ENCODE results near the gene NUDT16L1.

Gene NUDT16L1

GRCh38 chr16:4683255-4684057 lies 9.9 kb upstream of the NUDT16L1 start:
- DNase-seq: no peak

DNA sequence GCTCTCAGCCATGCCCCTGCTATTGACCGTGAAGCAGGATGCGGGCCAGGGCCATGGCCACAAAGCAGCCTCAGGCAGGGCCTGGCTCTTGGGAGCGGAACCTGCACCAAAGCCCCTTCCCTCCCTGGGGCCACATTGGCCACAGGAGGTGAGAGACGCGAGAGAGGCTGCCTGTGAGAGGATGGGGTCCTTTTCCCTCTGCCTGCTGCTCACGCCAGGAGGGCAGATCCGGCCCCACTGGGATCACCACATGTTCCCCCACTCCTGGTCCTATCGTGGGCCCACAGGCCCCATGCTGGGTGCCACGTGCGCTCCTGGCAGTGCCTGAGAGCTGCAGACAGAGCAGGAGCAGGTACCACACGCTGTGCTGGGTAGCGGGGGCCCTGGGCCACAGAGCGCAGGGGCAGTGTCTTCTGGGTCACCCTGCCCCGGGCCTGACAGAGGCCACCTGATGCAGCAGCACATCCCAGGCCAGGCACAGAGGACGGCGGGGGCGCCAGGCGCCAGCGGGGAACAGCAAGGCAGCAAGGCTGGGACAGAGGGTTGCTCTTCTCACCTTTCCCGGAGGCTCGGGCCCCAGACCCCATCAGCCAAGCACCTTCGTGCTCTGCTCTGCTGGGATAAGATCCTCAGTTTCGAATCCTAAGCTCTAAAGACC lies 9.2 kb upstream of the NUDT16L1 start:
- no peak for DNase-seq

DNA sequence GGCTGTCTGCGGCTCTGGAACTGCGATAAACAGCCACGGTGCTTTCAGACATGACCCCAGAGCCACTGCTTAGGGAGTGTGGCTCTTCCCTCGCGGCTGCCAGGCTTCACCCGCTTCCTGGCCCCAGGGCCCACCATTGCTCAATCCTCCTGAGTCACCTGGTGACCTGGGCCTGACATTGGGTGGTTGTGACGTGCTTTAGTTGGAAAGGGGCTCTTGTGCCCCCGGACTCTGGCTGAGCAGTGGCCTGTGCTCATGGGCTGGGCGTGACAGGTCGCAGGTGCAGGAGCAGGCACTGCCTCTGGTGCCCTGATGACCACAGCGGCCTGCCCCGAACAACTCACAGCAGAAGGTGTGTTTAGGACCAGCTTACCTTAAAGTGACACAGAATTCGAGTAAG lies 8.6 kb upstream of the NUDT16L1 start:
- no peak for DNase-seq

DNA sequence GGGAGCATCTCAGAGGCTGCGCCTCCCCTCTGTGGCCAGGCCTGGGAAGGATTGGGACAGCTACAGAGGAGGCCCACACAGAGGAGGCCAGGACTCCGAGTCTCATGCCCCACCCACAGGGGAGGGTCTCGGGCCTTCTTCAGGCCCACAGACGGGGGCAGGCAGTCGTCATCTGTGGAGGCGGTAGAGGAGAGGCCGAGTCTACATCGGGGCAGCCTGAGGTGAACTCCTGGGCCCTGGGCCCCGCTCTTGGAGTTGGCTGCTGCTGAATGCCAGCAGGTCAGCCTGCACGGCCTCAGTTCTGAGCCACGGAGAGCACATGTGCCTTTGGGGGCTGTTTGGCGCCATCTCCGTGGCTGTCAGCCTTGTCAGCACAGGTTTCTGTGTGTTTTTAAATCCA lies 8.1 kb upstream of the NUDT16L1 start:
- no peak for DNase-seq

DNA sequence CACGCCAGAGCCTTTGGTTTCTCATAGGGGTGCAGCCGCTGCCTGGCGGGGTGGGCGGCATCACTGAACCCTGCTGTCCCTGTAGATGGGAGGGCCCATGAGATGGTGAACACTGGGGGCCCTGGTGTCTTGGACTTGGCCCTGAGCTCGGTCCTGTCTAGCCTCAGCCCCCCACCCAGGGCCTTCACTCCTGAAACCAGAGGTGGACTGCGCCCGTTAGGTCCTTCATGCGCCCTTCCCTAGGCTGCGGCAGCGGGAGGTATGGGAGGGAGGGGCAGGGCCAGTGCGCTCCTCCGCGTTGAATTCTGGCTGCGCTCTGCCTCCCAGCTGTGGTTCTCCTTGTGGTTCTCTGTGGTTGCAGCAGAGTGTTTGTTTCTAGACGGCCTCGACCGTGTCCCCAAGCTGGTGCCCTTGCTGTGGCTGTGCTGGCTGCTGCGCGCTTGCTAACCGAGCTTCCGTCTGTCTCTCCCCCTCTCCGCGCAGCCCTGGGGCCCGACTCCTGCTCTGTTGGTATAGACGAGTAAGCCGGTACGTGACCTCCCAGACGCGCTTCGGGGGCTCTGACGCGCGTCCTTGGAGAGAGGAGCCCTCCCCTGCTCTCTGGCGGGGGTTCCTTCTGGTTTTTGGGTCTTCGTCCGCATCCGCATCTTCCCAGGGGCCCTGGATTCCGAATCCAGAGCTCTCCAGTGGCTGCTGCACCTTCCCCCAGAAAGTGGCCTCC lies 7.4 kb upstream of the NUDT16L1 start:
- no peak for DNase-seq

GRCh38 chr16:4686497-4687210 lies 6.7 kb upstream of the NUDT16L1 start:
- DNase-seq: no peak

GRCh38 chr16:4687416-4687815 lies 5.9 kb upstream of the NUDT16L1 start:
- no peak for DNase-seq

- no peak for DNase-seq
These were observed 5.3 kb upstream of the NUDT16L1 start for GRCh38 chr16:4687946-4688673.

- DNase-seq: no peak
These were observed 4.7 kb upstream of the NUDT16L1 start for GRCh38 chr16:4688674-4689045.

DNA sequence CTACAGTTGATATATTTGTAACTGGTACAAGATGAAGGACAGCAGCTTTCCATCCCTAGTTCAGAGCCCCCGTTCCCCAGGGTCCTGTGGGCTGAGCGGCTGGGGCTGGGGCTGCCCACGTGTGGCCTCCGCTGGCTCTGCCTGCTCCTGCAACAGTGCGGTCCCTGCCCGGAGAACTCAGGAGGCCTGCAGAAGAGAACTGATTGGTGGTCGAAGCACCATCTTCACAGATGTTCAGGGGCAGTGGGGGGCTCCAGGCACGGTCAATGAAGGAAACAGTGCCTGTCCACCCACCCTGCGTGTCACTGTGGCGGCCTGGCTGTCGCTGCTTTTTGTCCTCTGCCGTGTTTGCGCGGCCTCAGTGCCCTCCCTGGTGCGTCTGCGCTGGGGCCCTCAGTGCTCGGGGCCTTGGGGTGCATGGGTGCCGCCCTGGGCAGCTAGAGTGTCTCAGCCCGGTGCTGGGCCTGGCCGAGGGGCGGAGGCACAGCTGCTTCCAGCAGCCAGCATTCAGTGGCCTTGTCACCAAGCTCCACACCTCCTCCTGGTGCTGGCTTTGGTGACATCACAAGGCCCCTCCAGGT lies 4.2 kb upstream of the NUDT16L1 start:
- DNase-seq: no peak

DNA sequence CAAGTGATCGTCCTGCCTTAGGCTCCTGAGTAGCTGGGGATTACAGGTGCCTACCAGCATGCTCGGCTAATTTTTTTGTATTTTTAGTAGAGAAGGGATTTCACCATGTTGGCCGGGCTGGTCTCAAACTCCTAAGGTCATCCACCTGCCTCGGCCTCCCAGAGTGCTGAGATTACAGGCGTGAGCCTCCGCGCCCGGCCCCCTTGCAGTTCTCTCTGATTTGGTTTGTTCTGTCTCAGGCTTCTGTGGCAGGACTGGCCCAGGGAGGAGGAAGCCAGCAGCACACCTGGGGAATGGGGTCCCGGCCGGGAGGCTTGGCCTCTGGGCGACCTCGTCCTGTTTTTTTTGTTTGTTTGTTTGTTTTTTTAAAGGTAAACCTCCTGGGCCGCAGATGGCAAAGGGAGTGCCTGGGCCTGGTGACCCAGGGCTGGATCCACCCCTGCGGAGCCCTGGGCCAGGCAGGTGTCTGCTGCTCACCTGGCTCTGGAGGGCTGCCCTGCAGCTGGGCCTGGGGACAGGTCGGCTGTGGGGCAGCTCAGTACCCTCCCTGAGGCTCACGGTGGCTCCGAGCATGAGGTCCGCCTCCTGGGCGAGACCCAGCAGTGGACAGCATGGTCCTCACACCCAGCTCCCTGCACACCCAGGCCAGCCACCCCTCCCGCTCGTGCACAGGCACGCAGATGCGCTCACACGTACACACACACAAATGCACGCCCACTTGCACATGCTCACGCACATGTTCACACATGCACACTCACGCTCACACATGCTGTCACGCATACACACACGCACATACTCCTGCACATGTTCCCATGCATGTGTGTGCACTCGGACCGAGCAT lies 3.3 kb upstream of the NUDT16L1 start:
- DNase-seq: no peak

DNA sequence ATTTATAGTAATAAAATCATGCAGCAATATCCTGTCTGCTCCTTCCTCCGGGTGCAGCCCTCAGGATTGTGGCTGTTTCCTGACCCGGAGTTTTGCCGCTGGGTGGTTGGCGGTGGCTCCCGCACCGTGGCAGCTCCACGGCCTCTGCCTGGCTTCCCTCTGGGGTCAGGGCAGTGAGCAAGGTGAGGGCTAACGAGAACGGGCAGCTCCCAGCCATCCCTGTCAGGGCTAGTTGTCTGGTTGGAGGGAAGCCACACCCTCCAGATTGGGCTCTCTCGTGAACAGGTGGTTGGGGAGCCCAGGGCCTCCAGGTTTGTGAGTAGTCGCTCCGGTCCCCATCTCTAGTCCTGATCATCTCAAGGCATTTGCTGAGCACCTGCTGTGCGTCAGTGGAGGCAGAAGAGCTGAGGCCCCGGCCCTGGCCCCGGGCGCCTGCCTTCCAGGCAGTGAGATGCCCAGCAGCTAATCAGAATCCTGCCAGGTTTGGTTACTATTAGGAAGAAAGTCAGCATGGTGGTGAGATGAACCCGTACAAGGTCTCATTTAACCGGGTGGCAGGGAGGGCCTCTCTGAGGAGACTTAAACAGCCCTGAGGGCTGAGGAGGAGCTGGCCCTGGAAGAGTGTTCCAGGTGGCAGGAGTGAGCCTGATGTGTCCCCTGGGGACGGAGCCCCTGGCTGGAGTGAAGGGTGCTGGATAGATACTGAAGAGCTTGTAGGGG lies 2.3 kb upstream of the NUDT16L1 start:
- DNase-seq: no peak

DNA sequence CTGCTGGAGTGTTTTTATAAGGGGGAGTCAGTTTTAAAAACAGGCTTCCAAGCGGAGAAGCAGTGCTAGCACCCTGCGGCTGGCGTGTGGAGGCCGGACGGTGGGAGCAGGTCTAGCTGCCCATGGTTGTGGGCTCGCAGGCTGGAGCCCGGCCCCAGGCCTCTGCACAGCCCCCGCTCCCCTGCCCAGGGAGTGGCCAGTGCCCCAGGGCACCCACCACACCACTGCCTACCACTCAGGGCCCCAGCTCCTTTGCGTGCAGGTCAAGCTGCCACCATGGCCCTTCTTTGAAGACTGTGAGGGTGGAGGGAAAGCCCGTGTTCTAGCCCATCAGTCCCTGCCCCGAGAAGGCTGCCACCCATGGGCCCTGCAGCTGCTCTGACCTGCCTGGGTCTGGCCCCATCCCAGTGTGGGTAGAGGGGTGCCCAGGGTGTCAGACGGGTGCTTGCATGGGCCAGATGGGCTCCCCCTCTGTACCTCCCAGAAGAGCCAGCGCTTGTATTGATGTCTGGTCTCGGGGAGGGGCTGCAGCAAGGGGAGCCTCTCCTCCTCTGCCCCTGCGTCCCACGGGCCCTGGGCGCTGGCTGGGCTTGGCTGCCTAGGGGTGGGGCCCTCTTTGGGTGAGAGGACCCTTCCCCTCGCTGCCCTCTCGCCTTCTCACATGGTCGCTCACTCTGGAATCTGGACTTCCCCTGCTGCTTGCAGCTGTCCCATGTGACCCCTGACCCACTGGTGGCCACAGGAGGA lies 1.5 kb upstream of the NUDT16L1 start:
- no peak for DNase-seq

DNA sequence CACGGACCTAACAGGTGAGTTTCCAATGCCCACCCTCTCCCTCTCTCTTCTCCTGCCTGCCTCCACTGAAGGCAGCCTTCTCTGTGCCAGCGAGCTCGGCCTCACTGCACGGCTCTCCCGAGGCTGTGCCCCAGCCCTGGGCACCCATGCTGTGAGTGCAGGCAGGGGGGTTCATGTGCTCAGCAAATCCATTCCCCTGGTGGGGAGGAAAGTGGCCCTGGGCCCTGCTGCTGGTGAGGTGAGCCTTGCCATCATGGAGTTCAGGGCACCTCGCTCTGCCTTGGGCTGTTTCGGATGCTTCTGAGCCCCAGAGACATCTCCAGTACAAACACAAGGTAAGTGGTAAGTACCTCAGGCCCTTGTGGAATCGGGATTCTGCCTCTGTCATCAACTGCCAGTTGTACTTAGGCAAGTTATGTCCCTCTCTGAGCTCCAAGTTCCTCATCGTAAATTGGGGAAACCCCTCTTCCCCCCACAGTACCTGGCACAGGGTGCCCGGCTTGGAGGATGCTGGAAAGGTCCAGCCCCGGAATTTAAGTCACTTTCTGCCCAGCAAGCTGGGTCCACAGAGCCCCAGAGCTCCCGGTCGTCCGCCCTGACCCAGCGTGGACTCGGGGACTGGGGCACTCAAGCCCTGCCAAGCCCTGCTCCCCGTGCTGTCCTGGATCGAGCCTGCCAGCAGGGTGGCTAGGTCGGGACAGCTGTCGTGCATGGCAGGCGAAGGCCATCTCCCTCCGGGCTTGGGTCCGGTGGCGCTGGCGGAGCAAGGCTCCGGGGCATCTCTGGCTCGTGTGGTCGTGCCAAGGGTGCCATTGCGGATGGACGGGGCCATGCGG lies 684 bp upstream of the NUDT16L1 start:
- DNase-seq: no peak

GRCh38 chr16:4693956-4694641 lies 737 bp downstream of the NUDT16L1 start:
- peak; percentile 41 for DNase-seq

DNA sequence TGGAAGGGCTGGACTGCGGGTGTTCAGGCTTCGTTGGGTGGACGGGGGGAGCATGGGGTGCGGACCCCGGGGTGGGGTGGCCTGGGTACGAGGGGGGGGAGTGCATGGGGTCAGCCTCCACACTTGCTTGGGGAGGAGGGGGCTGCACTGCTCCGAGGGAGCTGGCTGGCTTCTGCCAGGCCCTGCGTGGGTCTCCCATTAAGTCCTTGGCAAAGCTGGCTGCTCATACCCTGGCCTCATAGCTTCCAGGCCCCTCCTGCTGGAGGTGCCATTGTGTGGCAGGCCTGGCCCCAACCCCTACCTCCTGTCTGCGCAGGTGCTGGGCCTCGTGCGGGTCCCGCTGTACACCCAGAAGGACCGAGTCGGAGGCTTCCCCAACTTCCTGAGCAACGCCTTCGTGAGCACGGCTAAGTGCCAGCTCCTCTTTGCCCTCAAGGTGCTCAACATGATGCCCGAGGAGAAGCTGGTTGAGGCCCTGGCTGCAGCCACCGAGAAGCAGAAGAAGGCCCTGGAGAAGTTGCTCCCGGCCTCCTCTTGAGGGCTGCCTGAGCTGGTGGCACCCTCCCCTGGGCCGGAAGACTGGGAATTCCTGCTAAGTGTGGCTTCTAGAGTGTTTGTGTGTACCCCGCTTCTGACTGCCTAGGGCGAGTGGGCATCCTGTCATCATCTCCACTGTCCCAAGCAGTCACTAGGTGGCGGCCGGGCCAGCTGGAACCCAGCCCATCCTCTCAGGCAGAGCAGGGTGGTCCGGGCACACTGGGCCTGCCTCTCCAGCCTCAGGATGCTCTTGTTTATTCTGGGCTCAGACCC lies 1.5 kb downstream of the NUDT16L1 start:
- no peak for DNase-seq

DNA sequence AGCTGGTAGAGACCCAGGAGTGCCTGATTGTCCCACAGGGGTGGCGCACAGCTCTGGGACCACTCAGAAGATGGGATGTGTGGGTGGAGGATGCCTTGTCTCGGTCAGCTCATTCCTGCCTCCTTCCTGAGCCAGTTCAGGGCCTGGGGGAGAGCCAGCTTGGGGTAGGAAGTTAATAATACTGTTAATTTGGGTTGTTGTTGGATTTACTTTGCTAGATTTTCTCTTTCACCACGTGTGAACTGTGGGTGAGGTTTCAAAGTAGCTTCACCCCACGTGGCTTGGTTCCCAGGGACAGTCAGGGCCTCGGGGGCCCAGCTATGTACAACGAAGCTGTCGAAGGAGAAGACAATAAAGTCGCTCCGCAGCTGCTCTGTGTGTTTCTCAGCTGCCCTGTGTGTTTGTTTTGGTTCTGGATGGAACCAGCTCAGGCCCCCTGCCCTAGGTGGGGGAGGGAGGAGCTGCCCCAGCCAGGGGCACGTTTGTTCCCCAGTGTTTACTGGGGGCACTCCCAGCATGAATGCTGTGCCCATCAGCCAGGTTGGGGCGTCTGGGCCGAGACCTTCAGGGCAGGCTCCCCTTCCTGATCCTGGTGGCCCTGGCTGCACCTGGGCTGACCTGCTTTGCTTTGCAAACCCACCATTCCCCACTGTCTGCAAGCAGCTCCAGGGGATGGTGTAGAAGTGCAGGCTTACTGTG lies 2.3 kb downstream of the NUDT16L1 start:
- DNase-seq: no peak

Data from activated gamma-delta T cell treated with Interleukin-2 at 50 U/mL for 16 hours (primary cell).